ENCODE data around the gene WDR27. TPM values are rescaled to one million over a fixed set of nuclear protein-coding genes. Genes with fewer than 3 reads are reported as not detected.

WDR27 gene
- total RNA-seq, 1 experiment from 2014 or later, result 63.0 TPM

DNA sequence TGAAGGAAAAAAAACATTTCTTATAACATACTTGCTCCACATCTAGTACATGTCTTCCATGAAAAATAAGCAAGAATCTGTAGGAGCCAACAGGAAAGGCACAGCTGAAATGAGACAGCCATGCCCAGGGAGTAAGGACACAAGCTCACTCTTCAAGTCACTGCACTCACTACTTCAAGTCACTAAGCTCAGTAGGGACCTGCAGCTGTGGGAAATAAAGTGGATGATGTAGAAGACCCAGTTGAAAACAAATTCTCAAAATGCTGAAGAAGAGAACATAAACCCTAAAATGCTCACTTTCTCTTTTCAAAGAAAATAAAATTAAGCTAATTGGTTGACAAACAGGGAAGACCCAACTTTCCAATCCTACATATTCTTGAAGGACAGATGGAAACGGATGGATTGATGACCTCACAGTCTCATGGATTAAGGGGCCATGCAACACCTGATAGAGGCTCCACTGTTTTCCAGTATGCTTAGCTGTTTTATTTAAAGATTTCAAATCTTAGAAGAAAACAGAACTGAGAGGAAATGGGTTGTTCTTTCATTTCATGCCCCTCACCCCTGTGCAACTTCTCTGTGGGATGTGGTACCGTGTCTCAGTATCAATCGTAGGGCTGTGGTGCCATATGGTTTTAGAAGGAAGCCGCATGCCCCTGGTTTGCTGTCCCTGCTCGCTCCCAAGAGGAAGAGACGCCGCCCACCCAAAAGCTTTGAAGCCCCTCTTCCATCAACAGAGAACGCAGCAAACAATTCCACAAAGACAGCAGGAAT lies 133.3 kb downstream of the WDR27 start:
- Histone ChIP-seq H3K36me3 (ENCODE audit: insufficient read depth, low read length) (no peaks in the 10 kb centered on the region), H3K9me2 (replicated peaks; ENCODE audit: insufficient read depth, low read length) (no peaks in the 10 kb centered on the region), H3K4me1 (ENCODE audit: low read length) (no peaks in the 10 kb centered on the region), H3K4me3 (ENCODE audit: low read length) (no peak overlapping the region), H3K27me3 (ENCODE audit: low read length) (no peaks in the 10 kb centered on the region), H3K4me2 (ENCODE audit: low read depth, low read length, poor library complexity, severe bottlenecking) (no peak overlapping the region), H2AFZ (ENCODE audit: low read length) (no peak overlapping the region), H3K27ac (ENCODE audit: low read length) (no peak overlapping the region), H3K9me3 (ENCODE audit: low read length) (no peaks in the 10 kb centered on the region), H3K9ac (ENCODE audit: low read length) (no peak overlapping the region), H3K79me2 (ENCODE audit: low read length) (no peaks in the 10 kb centered on the region), H4K20me1 (ENCODE audit: insufficient read depth, low read depth, low read length) (no peaks in the 10 kb centered on the region)
- DNase-seq, result no peak

GRCh38 chr6:169567819-169568218 lies 134.0 kb downstream of the WDR27 start:
- no peak overlapping the region for H3K27ac ChIP-seq (ENCODE audit: low read length)
- H3K4me1 ChIP-seq (ENCODE audit: low read length), result no peaks in the 10 kb centered on the region
- no peaks in the 10 kb centered on the region for H3K9me3 ChIP-seq (ENCODE audit: low read length)
- no peak overlapping the region for H3K4me3 ChIP-seq (ENCODE audit: low read length)
- no peaks in the 10 kb centered on the region for H3K27me3 ChIP-seq (ENCODE audit: low read length)
- no peak for DNase-seq
- H2AFZ ChIP-seq (ENCODE audit: low read length), result no peak overlapping the region
- H3K9ac ChIP-seq (ENCODE audit: low read length), result no peak overlapping the region
- H3K79me2 ChIP-seq (ENCODE audit: low read length), result no peaks in the 10 kb centered on the region
- H3K36me3 ChIP-seq (ENCODE audit: insufficient read depth, low read length), result no peaks in the 10 kb centered on the region
- H3K9me2 ChIP-seq (replicated peaks; ENCODE audit: insufficient read depth, low read length), result no peaks in the 10 kb centered on the region
- H3K4me2 ChIP-seq (ENCODE audit: low read depth, low read length, poor library complexity, severe bottlenecking), result no peak overlapping the region
- no peaks in the 10 kb centered on the region for H4K20me1 ChIP-seq (ENCODE audit: insufficient read depth, low read depth, low read length)

DNA sequence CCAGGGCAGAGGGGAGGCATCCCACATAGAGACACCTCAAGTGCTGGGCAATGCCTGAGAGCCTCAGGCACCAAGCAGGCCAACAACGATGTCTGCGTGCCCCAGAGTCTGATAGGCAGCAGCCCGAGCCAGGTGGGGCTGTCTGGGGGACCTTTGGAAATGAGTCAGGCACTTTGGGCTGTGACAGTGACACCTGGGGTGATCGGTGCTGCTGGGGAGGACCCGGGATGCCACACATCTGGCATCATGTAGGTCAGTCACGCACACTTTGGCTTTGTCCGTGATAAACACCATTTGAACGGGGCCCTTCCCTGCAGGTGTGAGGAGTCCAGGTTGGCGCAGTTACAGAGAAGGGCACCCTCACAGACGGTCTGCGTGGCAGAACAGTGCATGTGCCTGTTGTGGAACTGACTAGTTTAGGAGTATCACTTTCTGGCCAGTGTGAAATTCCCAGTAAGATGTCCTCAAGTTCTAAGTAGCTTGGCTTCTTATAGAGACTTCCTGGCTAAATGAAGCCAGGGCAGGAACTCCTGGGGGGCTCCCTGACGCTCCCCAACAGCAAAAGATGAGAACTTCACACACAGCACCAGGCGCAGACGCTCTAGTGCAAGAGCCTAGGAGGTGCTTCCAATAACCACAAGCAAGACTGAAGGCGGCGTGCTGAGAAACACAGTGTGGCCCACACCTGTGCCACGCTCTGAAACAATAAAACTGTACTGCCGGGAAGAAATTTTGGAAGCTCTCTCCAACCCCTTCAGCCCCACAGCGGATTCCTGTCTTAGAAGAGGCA lies 134.7 kb downstream of the WDR27 start:
- H3K27me3 ChIP-seq (ENCODE audit: low read length), result no peaks in the 10 kb centered on the region

DNA sequence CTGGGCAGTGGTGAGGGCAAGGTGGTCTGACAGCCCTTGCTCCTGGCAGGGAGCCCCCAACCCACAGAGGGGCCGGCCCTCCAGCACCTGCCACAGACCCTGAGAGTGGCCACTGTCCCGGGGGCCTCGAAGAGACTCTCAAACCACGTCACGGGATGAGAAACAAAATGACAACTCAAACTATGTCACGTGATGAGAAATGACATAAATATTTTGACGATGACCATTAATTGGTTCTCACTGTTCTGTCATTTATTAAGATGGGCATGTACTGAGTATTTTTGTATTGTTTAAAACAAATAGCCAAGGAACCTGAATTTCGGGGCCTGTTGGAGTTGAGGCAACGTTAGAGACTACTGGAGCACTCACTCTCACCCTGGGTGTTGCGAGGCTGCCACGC lies 135.5 kb downstream of the WDR27 start:
- Histone ChIP-seq H3K9me3 (ENCODE audit: low read length) (no peaks in the 10 kb centered on the region), H3K9me2 (replicated peaks; ENCODE audit: insufficient read depth, low read length) (no peaks in the 10 kb centered on the region), H4K20me1 (ENCODE audit: insufficient read depth, low read depth, low read length) (no peaks in the 10 kb centered on the region), H2AFZ (ENCODE audit: low read length) (no peak overlapping the region), H3K27me3 (ENCODE audit: low read length) (no peaks in the 10 kb centered on the region), H3K27ac (ENCODE audit: low read length) (no peak overlapping the region), H3K9ac (ENCODE audit: low read length) (no peak overlapping the region), H3K36me3 (ENCODE audit: insufficient read depth, low read length) (no peaks in the 10 kb centered on the region), H3K4me1 (ENCODE audit: low read length) (no peaks in the 10 kb centered on the region), H3K4me3 (ENCODE audit: low read length) (no peak overlapping the region), H3K4me2 (ENCODE audit: low read depth, low read length, poor library complexity, severe bottlenecking) (no peak overlapping the region), H3K79me2 (ENCODE audit: low read length) (no peaks in the 10 kb centered on the region)
- DNase-seq, result no peak

More for the DNA sequence above, 134.7 kb downstream of the WDR27 start:
- Histone ChIP-seq H4K20me1 (ENCODE audit: insufficient read depth, low read depth, low read length) (no peaks in the 10 kb centered on the region), H3K27ac (ENCODE audit: low read length) (no peak overlapping the region), H3K4me1 (ENCODE audit: low read length) (no peaks in the 10 kb centered on the region), H3K4me3 (ENCODE audit: low read length) (no peak overlapping the region), H3K9me2 (replicated peaks; ENCODE audit: insufficient read depth, low read length) (no peaks in the 10 kb centered on the region), H3K36me3 (ENCODE audit: insufficient read depth, low read length) (no peaks in the 10 kb centered on the region), H3K9ac (ENCODE audit: low read length) (no peak overlapping the region), H3K9me3 (ENCODE audit: low read length) (no peaks in the 10 kb centered on the region), H3K4me2 (ENCODE audit: low read depth, low read length, poor library complexity, severe bottlenecking) (no peak overlapping the region), H2AFZ (ENCODE audit: low read length) (no peak overlapping the region), H3K79me2 (ENCODE audit: low read length) (no peaks in the 10 kb centered on the region)
- no peak for DNase-seq

- H3K36me3 ChIP-seq (ENCODE audit: insufficient read depth, low read length), result no peaks in the 10 kb centered on the region
- no peak overlapping the region for H2AFZ ChIP-seq (ENCODE audit: low read length)
- H3K9me2 ChIP-seq (replicated peaks; ENCODE audit: insufficient read depth, low read length), result no peaks in the 10 kb centered on the region
- H3K27ac ChIP-seq (ENCODE audit: low read length), result no peak overlapping the region
- no peak overlapping the region for H3K4me2 ChIP-seq (ENCODE audit: low read depth, low read length, poor library complexity, severe bottlenecking)
- H3K4me3 ChIP-seq (ENCODE audit: low read length), result no peak overlapping the region
- H3K4me1 ChIP-seq (ENCODE audit: low read length), result no peaks in the 10 kb centered on the region
- H3K9ac ChIP-seq (ENCODE audit: low read length), result no peak overlapping the region
- no peak for DNase-seq
- H4K20me1 ChIP-seq (ENCODE audit: insufficient read depth, low read depth, low read length), result no peaks in the 10 kb centered on the region
- H3K27me3 ChIP-seq (ENCODE audit: low read length), result no peaks in the 10 kb centered on the region
- H3K79me2 ChIP-seq (ENCODE audit: low read length), result no peaks in the 10 kb centered on the region
- no peaks in the 10 kb centered on the region for H3K9me3 ChIP-seq (ENCODE audit: low read length)
Observed at GRCh38 chr6:169564453-169565240, 137.2 kb downstream of the WDR27 start.

DNA sequence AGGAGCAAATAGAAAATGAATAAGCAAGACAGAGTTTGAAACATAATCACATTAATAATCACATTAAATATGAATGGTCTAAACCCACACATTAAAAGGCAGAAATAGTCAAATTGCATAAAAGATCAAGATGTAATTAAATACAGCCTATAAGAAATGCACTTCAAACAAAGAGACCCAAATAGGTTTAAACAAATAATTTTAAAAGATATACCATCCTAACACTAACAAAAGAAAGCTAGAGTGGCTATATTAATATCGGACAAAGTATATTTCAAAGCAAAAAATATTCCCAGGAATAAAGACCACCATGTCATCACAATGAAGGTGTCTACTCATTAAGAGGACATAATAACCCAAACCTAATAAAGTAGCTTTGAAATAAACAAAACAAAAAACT lies 140.2 kb downstream of the WDR27 start:
- Histone ChIP-seq H3K9ac (ENCODE audit: low read length) (no peak overlapping the region), H3K27me3 (ENCODE audit: low read length) (no peaks in the 10 kb centered on the region), H3K36me3 (ENCODE audit: insufficient read depth, low read length) (no peaks in the 10 kb centered on the region; the same call in 1 of the 2 replicates), H3K27ac (ENCODE audit: low read length) (no peak overlapping the region), H3K9me2 (replicated peaks; ENCODE audit: insufficient read depth, low read length) (no peaks in the 10 kb centered on the region), H4K20me1 (ENCODE audit: insufficient read depth, low read depth, low read length) (no peaks in the 10 kb centered on the region), H2AFZ (ENCODE audit: low read length) (no peak overlapping the region), H3K4me1 (ENCODE audit: low read length) (peaks cover 14% of the 10 kb centered on the region), H3K4me3 (ENCODE audit: low read length) (no peak overlapping the region), H3K79me2 (ENCODE audit: low read length) (no peaks in the 10 kb centered on the region), H3K9me3 (ENCODE audit: low read length) (no peaks in the 10 kb centered on the region), H3K4me2 (ENCODE audit: low read depth, low read length, poor library complexity, severe bottlenecking) (no peak overlapping the region)
- no peak for DNase-seq

DNA sequence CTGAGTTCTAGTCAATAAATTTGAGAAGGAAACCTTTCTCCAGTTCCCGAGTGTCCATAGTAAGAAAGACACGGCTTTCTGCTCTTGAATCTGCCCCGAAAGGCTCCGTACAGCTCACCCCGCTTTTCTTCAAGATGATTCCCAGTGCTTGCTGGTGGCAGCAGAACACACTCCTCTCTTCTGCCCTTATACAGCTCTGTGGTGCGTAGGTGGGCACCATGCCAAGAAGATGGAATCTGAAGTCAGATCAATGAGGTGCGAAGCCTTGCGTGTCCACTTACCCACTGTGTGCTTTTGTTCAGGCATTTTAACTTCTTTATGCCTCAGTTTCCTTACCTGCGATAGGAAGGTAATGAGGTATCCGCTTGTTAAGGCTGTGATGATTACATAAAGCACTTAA lies 142.2 kb downstream of the WDR27 start:
- H3K79me2 ChIP-seq (ENCODE audit: low read length), result no peaks in the 10 kb centered on the region
- no peaks in the 10 kb centered on the region for H4K20me1 ChIP-seq (ENCODE audit: insufficient read depth, low read depth, low read length)
- H3K27ac ChIP-seq (ENCODE audit: low read length), result no peak overlapping the region
- no peak for DNase-seq
- H3K9me3 ChIP-seq (ENCODE audit: low read length), result no peaks in the 10 kb centered on the region
- no peak overlapping the region for H3K4me2 ChIP-seq (ENCODE audit: low read depth, low read length, poor library complexity, severe bottlenecking)
- no peak overlapping the region for H3K9ac ChIP-seq (ENCODE audit: low read length)
- no peak overlapping the region for H2AFZ ChIP-seq (ENCODE audit: low read length)
- no peaks in the 10 kb centered on the region for H3K27me3 ChIP-seq (ENCODE audit: low read length)
- peaks cover 26% of the 10 kb centered on the region for H3K4me1 ChIP-seq (ENCODE audit: low read length)
- no peaks in the 10 kb centered on the region; the same call in 1 of the 2 replicates for H3K36me3 ChIP-seq (ENCODE audit: insufficient read depth, low read length)
- H3K9me2 ChIP-seq (replicated peaks; ENCODE audit: insufficient read depth, low read length), result no peaks in the 10 kb centered on the region
- H3K4me3 ChIP-seq (ENCODE audit: low read length), result no peak overlapping the region

Data from Karpas-422 (cell line).